ENCODE results near the gene ZNF134.

- TF ChIP-seq CTCF (IDR thresholded peaks at IDR 0.05) (no peak), POLR2AphosphoS5 (IDR thresholded peaks at IDR 0.05) (no peak)
Measured at GRCh38 chr19:57667228-57667627, 53.2 kb downstream of the ZNF134 start.

Data from gastroesophageal sphincter (tissue), 3 donors.